NK-92 treated with Interleukin-12 subunit alpha and Interleukin-12 subunit beta, amount 100 ng/mL, for 24 hours (cell line): ENCODE results near the gene CAV2.

ENCODE experiments used
- DNase-seq: peaks from one replicate; lab custom pipeline; 2025; lab: John Stamatoyannopoulos, UW

CAV2 gene

GRCh38 chr7:116495736-116496135, 3.8 kb upstream of the CAV2 start:
- no peak for DNase-seq

GRCh38 chr7:116496653-116497052, 2.9 kb upstream of the CAV2 start:
- DNase-seq, result no peak

- no peak for DNase-seq
Observed at GRCh38 chr7:116497708-116498107, 1.8 kb upstream of the CAV2 start.

GRCh38 chr7:116500078-116500853, 728 bp downstream of the CAV2 start:
- DNase-seq, result peak; percentile 15

GRCh38 chr7:116501425-116502167, 2.1 kb downstream of the CAV2 start:
- DNase-seq, result no peak

GRCh38 chr7:116502201-116503096, 2.9 kb downstream of the CAV2 start:
- no peak for DNase-seq

GRCh38 chr7:116503835-116504234, 4.3 kb downstream of the CAV2 start:
- no peak for DNase-seq

- DNase-seq, result no peak
Observed at GRCh38 chr7:116505278-116505677, 5.7 kb downstream of the CAV2 start.

GRCh38 chr7:116505823-116506222, 6.3 kb downstream of the CAV2 start:
- no peak for DNase-seq

GRCh38 chr7:116509982-116510579, 10.5 kb downstream of the CAV2 start:
- no peak for DNase-seq

GRCh38 chr7:116510795-116511194, 11.3 kb downstream of the CAV2 start:
- no peak for DNase-seq

GRCh38 chr7:116511552-116512519, 12.3 kb downstream of the CAV2 start:
- DNase-seq, result peak; percentile 17

- DNase-seq, result no peak
Observed at GRCh38 chr7:116512520-116513188, 13.1 kb downstream of the CAV2 start.

- DNase-seq, result no peak
Observed at GRCh38 chr7:116515584-116515983, 16.0 kb downstream of the CAV2 start.

- no peak for DNase-seq
Observed at GRCh38 chr7:116516324-116516723, 16.8 kb downstream of the CAV2 start.

- DNase-seq, result no peak
Observed at GRCh38 chr7:116517626-116518025, 18.1 kb downstream of the CAV2 start.

GRCh38 chr7:116518961-116519360, 19.4 kb downstream of the CAV2 start:
- DNase-seq, result no peak

GRCh38 chr7:116521046-116521664, 21.6 kb downstream of the CAV2 start:
- no peak for DNase-seq

GRCh38 chr7:116522247-116522646, 22.7 kb downstream of the CAV2 start:
- DNase-seq, result no peak

GRCh38 chr7:116524221-116524608, 24.7 kb downstream of the CAV2 start:
- no peak for DNase-seq
